Kidney capillary endothelial cell (primary cell): Measurements from ENCODE around the gene PLPPR5.

Experiments
- DNase-seq: peaks from one replicate; pipeline ENCODE4 v3.0.0-alpha.2; 2018; ENCODE audit warnings: low spot score

Gene PLPPR5

GRCh38 chr1:98969798-98970490 lies 34.7 kb downstream of the PLPPR5 start:
- no peak for DNase-seq

GRCh38 chr1:98967122-98967521 lies 37.5 kb downstream of the PLPPR5 start:
- no peak for DNase-seq

- no peak for DNase-seq
These were observed 39.3 kb downstream of the PLPPR5 start for GRCh38 chr1:98965394-98965793.

- DNase-seq: no peak
These were observed 40.5 kb downstream of the PLPPR5 start for GRCh38 chr1:98964198-98964597.

- no peak for DNase-seq
These were observed 41.5 kb downstream of the PLPPR5 start for GRCh38 chr1:98963064-98963758.

GRCh38 chr1:98962156-98962555 lies 42.5 kb downstream of the PLPPR5 start:
- DNase-seq: no peak

GRCh38 chr1:98949621-98950020 lies 55.0 kb downstream of the PLPPR5 start:
- no peak for DNase-seq

- DNase-seq: no peak
These were observed 55.5 kb downstream of the PLPPR5 start for GRCh38 chr1:98949166-98949565.

- DNase-seq: no peak
These were observed 57.6 kb downstream of the PLPPR5 start for GRCh38 chr1:98947071-98947470.

GRCh38 chr1:98940722-98941079 lies 64.0 kb downstream of the PLPPR5 start:
- DNase-seq: no peak

GRCh38 chr1:98940069-98940721 lies 64.5 kb downstream of the PLPPR5 start:
- DNase-seq: no peak

- no peak for DNase-seq
These were observed 65.2 kb downstream of the PLPPR5 start for GRCh38 chr1:98939471-98939870.

GRCh38 chr1:98937347-98937746 lies 67.3 kb downstream of the PLPPR5 start:
- no peak for DNase-seq

- no peak for DNase-seq
These were observed 72.5 kb downstream of the PLPPR5 start for GRCh38 chr1:98932184-98932583.

GRCh38 chr1:98931128-98931835 lies 73.4 kb downstream of the PLPPR5 start:
- DNase-seq: no peak

- no peak for DNase-seq
These were observed 75.2 kb downstream of the PLPPR5 start for GRCh38 chr1:98929437-98929836.

- no peak for DNase-seq
These were observed 78.1 kb downstream of the PLPPR5 start for GRCh38 chr1:98926597-98926996.

GRCh38 chr1:98924977-98925376 lies 79.7 kb downstream of the PLPPR5 start:
- DNase-seq: no peak

- DNase-seq: no peak
These were observed 81.0 kb downstream of the PLPPR5 start for GRCh38 chr1:98923667-98924066.

GRCh38 chr1:98921817-98922216 lies 82.8 kb downstream of the PLPPR5 start:
- DNase-seq: no peak

GRCh38 chr1:98920441-98921110 lies 84.1 kb downstream of the PLPPR5 start:
- DNase-seq: no peak

- DNase-seq: no peak
These were observed 85.0 kb downstream of the PLPPR5 start for GRCh38 chr1:98919652-98920051.
